Vagina (tissue), 2 donors: ENCODE measurements around the gene SSX2IP. TPM values are rescaled to one million over a fixed set of nuclear protein-coding genes. Genes with fewer than 3 reads are reported as not detected.

Experiments used
- DNase-seq, 2 donors: peaks; one replicate each; pipeline ENCODE4 v3.0.0-alpha.2; 2017; ENCODE audit errors: extremely low spot score in 2 of 2
- H3K27ac ChIP-seq: fragments of 200-600 bp; sonication (generic); one replicate; pipeline ENCODE4 v1.5.1; 2019
- H3K27me3 ChIP-seq: fragments of 200-600 bp; sonication (generic); one replicate; pipeline ENCODE4 v1.5.1; 2019
- H3K36me3 ChIP-seq, 2 donors: fragments of 200-600 bp; sonication (generic); one replicate each; pipeline ENCODE4 v1.5.1; 2017 to 2019
- H3K4me1 ChIP-seq: fragments of 200-600 bp; sonication (generic); one replicate; pipeline ENCODE4 v1.5.1; 2019
- H3K4me3 ChIP-seq, 2 donors: fragments of 200-600 bp; sonication (generic); 1 replicate in 1 of 2; 2 replicates in 1 of 2; pipeline ENCODE4 v1.5.1; 2016 to 2019
- H3K9me3 ChIP-seq: fragments of 200-600 bp; sonication (generic); one replicate; pipeline ENCODE4 v1.5.1; 2019
- POLR2A ChIP-seq, 2 donors: fragments of 450-650 bp; IDR thresholded peaks; one replicate each; pipeline ENCODE4 v1.6.1; 2017; ENCODE audit warnings: antibody characterized with exemption in 2 of 2, mild to moderate bottlenecking in 2 of 2, moderate library complexity in 2 of 2
- POLR2AphosphoS5 ChIP-seq, 2 donors: sonication (generic); formaldehyde crosslinking; IDR thresholded peaks; one replicate each; pipeline ENCODE4 v1.9.0; 2017; ENCODE audit warnings: antibody characterized with exemption in 2 of 2, mild to moderate bottlenecking in 2 of 2, low read depth in 1 of 2; ENCODE audit not compliant: insufficient read depth in 1 of 2
- intact Hi-C: fragments of 100-400 bp; cut with DNase I; formaldehyde crosslinking; loops from one replicate; pipeline ENCODE4 v1.15.1; 2023
- total RNA-seq: library from RNA; depleted of rRNA; stranded (reverse); fragments of >200 nt; gene quantifications from one replicate; pipeline ENCODE4 v1.2.3, GENCODE V29; 2016
- TF ChIP-seq, protein P1 (sequence below), 3 experiments: fragments of 450-650 bp in 2 of 3; fragments of 200-600 bp in 1 of 3; sonication (generic) in 1 of 3; IDR thresholded peaks; one replicate each; pipeline ENCODE4 v1.5.1; 2017 to 2019; ENCODE audit warnings: antibody characterized with exemption in 3 of 3, mild to moderate bottlenecking in 2 of 3, moderate library complexity in 2 of 3

The SSX2IP gene
- total RNA-seq, 1 donor from 2014 or later = 8.3 TPM

DNA sequence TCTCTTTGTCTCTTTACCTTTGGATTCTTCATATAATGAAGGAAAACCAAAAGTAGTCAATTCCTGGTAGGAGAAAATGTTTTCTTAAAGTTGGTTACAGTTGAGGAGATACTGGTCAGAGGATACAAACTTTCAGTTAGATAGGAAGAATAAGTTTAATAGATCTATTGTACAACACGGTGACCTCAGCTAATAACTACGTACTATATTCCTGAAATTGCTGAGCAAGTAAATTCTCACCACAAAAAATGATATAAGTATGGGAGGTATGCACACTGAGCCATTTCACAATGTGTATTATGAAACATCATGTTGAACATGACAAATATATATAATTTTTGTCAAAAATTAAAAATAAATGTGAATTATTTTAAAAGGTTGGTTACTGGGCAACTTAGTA lies 20.4 kb downstream of the SSX2IP start:
- no peak overlapping the region for H3K4me3 ChIP-seq
- TF ChIP-seq, protein P1, sequence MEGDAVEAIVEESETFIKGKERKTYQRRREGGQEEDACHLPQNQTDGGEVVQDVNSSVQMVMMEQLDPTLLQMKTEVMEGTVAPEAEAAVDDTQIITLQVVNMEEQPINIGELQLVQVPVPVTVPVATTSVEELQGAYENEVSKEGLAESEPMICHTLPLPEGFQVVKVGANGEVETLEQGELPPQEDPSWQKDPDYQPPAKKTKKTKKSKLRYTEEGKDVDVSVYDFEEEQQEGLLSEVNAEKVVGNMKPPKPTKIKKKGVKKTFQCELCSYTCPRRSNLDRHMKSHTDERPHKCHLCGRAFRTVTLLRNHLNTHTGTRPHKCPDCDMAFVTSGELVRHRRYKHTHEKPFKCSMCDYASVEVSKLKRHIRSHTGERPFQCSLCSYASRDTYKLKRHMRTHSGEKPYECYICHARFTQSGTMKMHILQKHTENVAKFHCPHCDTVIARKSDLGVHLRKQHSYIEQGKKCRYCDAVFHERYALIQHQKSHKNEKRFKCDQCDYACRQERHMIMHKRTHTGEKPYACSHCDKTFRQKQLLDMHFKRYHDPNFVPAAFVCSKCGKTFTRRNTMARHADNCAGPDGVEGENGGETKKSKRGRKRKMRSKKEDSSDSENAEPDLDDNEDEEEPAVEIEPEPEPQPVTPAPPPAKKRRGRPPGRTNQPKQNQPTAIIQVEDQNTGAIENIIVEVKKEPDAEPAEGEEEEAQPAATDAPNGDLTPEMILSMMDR (IDR thresholded peaks at IDR 0.05) = no peak
- TF ChIP-seq POLR2AphosphoS5 (IDR thresholded peaks at IDR 0.05; ENCODE audit: insufficient read depth in 1 of 2, low read depth in 1 of 2) = no peak
- no peaks in the 10 kb centered on the region for H3K27me3 ChIP-seq
- no peak for DNase-seq
- no peaks in the 10 kb centered on the region for H3K36me3 ChIP-seq
- H3K4me1 ChIP-seq = no peaks in the 10 kb centered on the region
- intact Hi-C loops = no loop called here
- no peaks in the 10 kb centered on the region for H3K9me3 ChIP-seq
- no peak overlapping the region for H3K27ac ChIP-seq

DNA sequence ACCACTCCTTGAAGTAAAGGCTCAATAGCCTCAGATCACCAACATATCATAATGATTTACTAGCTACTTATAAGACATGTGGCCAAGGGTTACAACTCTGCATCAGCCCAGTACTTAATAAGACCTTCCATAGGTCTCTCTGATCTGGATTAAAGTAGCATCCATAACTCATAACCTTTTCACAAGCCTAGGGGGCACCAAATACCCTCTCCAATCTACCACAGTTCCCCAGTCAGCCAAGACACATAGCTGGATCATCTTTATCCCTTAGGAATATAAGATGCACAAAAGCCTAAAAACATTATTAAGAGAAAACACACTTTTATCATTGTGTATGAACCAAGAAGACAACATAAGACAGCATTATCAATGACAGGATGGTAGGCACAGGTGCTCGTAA lies 22.1 kb downstream of the SSX2IP start:
- H3K4me3 ChIP-seq = no peak overlapping the region
- intact Hi-C loops = no loop called here
- TF ChIP-seq, protein P1 (IDR thresholded peaks at IDR 0.05) = no peak
- TF ChIP-seq POLR2A (IDR thresholded peaks at IDR 0.05) = no peak
- TF ChIP-seq POLR2AphosphoS5 (IDR thresholded peaks at IDR 0.05; ENCODE audit: insufficient read depth in 1 of 2, low read depth in 1 of 2) = no peak
- H3K4me1 ChIP-seq = no peaks in the 10 kb centered on the region
- no peaks in the 10 kb centered on the region for H3K9me3 ChIP-seq
- no peaks in the 10 kb centered on the region for H3K27me3 ChIP-seq
- no peaks in the 10 kb centered on the region for H3K36me3 ChIP-seq
- no peak for DNase-seq
- no peak overlapping the region for H3K27ac ChIP-seq

DNA sequence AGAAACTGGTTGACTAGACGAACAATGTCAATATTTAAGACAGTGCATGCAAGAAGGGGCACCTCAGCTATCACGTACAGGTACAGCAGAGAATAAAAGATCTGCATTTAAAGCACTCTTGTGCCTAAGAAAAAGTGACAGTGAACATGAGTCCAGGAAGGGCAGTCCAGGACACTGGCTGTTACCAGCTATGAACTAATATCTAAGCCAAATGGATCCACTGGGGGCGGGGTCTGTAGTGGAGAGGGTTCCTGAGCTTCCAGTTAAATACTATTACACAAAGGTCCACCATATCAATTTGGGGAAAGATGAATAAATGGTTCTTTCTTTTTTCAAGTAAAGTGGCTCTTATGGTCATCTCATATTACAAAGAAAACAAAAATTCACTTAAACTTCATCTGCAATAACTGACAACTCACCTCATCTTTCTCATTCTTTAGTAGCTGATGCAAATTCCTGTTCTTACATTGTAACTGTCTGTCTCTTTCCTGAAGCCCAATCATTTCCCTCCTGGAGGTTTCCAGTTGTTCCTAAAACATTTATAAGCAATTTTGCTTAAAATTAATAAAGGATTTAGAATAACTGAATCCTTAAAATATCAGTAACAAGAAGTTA lies 24.5 kb downstream of the SSX2IP start:
- intact Hi-C loops = no loop called here

DNA sequence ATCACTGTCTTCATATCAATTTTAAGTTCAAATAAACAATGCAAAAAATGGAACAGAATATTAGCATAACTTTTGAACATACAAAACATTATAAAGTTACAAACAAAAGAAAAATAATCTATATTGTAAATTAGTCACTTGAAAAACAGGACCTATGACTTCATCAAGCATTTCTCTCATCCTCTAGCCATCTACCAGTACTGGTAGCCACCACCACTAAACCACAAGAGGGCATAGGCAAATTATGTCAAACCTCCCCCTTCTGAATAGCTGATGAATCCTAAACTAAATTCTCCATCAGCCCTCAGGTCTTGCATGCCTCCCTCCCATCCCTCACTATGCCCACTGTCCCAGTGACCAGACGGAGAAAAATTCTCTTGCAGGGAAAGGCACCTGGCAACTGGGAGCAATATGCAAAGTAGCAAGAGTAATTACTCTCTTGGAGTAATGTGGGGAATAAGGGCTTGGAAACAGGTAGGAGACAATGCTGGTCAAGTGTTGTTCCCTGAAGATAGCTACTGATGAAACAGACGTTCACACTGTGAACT lies 37.1 kb downstream of the SSX2IP start:
- H3K4me3 ChIP-seq = no peak overlapping the region
- no peak overlapping the region for H3K27ac ChIP-seq
- no peaks in the 10 kb centered on the region for H3K27me3 ChIP-seq
- intact Hi-C loops = no loop called here
- no peaks in the 10 kb centered on the region for H3K9me3 ChIP-seq
- H3K4me1 ChIP-seq = no peaks in the 10 kb centered on the region
- TF ChIP-seq, protein P1 (IDR thresholded peaks at IDR 0.05) = no peak
- TF ChIP-seq POLR2AphosphoS5 (IDR thresholded peaks at IDR 0.05; ENCODE audit: insufficient read depth in 1 of 2, low read depth in 1 of 2) (no peak), POLR2A (IDR thresholded peaks at IDR 0.05) (no peak)
- peaks cover 0 to 16% of the 10 kb centered on the region in 2 donors for H3K36me3 ChIP-seq
- no peak for DNase-seq

More for the DNA sequence above, 24.5 kb downstream of the SSX2IP start:
- Histone ChIP-seq H3K4me1 (no peaks in the 10 kb centered on the region), H3K36me3 (no peaks in the 10 kb centered on the region), H3K27ac (no peak overlapping the region), H3K9me3 (no peaks in the 10 kb centered on the region), H3K4me3 (no peak overlapping the region), H3K27me3 (no peaks in the 10 kb centered on the region)
- DNase-seq = no peak
- TF ChIP-seq POLR2A (IDR thresholded peaks at IDR 0.05) = no peak
- TF ChIP-seq POLR2AphosphoS5 (IDR thresholded peaks at IDR 0.05; ENCODE audit: insufficient read depth in 1 of 2, low read depth in 1 of 2) = no peak
- TF ChIP-seq, protein P1 (IDR thresholded peaks at IDR 0.05) = no peak

DNA sequence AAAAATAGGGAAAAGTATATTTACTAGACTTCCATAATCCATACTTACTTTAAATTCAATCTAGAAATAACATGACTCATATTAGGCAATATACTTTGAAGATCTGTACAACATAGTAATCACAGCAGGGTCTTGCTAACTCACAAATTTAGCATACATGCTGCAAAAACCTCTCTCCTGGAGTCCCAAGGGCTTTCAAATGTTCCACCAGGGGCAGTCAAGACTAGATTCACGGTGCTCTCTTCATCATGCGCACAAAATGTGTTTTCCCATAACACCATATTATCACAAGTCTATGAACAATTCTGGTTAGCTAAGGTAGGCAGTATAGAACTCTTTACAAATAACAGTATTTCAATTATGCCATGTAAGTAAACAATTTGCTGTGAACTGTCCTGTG lies 45.8 kb downstream of the SSX2IP start:
- Histone ChIP-seq H3K4me1 (no peaks in the 10 kb centered on the region), H3K4me3 (no peak overlapping the region), H3K27ac (no peak overlapping the region), H3K36me3 (no peaks in the 10 kb centered on the region), H3K27me3 (no peaks in the 10 kb centered on the region), H3K9me3 (no peaks in the 10 kb centered on the region)
- DNase-seq = no peak
- TF ChIP-seq POLR2AphosphoS5 (IDR thresholded peaks at IDR 0.05; ENCODE audit: insufficient read depth in 1 of 2, low read depth in 1 of 2) (no peak), POLR2A (IDR thresholded peaks at IDR 0.05) (no peak)
- TF ChIP-seq, protein P1 (IDR thresholded peaks at IDR 0.05) = no peak
- intact Hi-C loops = no loop called here
